ENCODE measurements around the gene MUC22. TPM values are rescaled to one million over a fixed set of nuclear protein-coding genes. Genes with fewer than 3 reads are reported as not detected.
A peak's percentile ranks its signal among the peaks of the same experiment; 100 is the strongest.
"Not testable (repeated sequence)": the region's sequence is repeated elsewhere in the genome, so short reads cannot be mapped to it uniquely, and the experiment has no call there.

The MUC22 gene
- total RNA-seq, 1 donor from 2014 or later = 0.22 TPM

DNA sequence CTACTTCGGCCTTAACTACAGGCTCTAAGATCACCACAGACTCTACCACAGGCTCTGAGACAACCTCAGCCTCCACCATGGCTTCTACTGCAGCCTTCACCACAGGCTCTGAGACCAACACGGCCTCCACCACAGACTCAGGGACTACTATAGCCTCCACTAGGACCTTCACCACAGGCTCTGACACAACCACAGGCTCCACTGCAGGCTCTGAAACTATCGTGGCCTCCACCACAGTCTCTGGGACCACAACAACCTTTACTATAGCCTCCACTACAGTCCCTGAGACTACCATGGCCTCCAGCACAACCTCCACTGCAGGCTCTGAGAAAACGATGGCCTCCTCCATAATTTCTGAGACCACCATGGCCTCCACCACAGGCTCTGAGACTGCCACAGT is 15.3 kb downstream of the MUC22 start:
- intact Hi-C loops (cut with micrococcal nuclease) = no loop called here

DNA sequence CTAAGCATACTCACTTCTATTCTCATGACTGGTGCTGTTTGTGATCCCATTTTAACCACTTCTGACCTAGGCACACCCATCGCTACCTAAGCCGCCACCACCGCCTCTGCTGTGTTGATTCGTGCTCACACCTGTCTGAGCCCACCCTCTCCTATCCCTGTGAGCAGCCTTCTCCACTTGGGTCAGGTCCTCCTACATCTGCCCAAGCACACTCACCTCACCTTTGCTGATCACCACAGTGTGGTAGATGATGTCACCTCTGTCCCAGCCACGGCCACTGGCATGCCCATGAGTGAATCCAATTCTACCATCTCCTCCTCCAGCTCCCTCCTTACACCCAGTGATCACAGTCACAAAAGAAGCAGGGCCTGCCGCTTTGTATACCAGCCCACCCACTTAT is 20.8 kb downstream of the MUC22 start:
- ATAC-seq (no peak), DNase-seq (no peak)
- intact Hi-C loops (cut with micrococcal nuclease) = no loop called here

More for the DNA sequence above, 15.3 kb downstream of the MUC22 start:
- ATAC-seq (no peak), DNase-seq (no peak)

DNA sequence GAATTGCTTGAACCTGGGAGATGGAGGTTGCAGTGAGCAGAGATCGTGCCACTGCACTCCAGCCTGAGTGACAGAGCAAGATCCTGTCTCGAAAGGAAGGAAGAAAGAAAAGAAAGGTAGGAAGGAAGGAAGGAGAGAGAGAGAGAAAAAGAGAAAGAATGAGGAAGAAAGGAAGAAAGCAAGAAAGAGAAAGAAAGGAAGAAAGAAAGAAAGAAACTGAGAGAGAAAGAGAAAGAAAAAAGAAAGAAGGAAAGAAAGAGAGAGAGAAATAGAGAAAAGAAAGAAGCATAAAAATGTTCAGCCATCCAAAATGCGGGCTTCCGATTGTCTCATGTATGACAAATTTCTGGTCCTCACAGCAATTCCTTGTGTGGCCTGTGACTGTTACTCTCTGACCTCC is 22.8 kb downstream of the MUC22 start:
- ATAC-seq = no peak
- intact Hi-C loops (cut with micrococcal nuclease) = no loop called here
- DNase-seq = no peak

DNA sequence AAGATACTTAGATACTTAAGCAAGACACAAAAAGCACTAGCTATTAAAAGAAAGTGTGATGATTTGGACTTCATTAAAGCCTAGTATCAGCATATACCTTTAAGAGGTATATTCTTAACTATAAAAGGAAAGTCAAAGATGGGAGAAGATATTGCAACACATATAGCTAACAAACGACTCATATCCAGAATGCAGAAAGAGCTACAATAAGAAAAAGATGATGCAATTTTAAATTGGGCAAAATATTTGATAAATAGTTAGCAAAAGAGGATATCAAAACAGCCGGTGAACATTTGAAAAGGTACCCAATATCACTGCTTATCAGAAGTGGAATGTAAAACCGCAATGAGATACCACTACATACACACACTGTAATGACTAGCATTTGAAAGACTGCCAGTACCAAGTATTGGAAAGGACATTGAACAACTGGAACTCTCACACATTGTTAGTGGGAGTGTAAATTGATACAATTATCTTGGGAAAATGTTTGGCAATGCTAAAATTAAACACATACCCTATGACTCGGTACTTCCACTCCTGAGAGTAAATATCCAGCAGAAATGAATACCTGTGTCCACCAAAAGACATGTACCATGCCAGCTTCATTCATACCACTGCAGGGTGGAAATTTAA is 25.7 kb downstream of the MUC22 start:
- DNase-seq = no peak
- intact Hi-C loops (cut with micrococcal nuclease) = no loop called here
- ATAC-seq = no peak

DNA sequence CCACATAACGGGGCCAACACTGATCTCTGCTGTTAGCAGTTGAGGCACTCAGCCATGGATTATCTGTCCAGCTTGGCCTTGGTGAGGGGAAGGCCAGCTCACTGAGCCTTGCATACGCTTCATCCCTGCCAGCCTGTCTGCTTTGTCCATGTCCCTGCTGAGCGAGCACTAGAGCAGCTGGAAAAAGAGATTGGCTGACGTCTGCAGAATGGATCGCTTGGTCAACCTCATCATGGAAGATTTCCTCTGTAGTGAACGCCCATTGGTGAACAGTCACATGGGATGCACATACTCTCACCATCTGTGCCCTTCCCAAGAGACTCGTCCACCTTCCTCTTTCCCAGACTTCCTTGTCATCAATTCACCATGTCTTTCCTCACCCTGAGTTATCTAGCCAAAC is 26.9 kb downstream of the MUC22 start:
- intact Hi-C loops (cut with micrococcal nuclease) = no loop called here
- DNase-seq (no peak), ATAC-seq (peak; percentile 25)

DNA sequence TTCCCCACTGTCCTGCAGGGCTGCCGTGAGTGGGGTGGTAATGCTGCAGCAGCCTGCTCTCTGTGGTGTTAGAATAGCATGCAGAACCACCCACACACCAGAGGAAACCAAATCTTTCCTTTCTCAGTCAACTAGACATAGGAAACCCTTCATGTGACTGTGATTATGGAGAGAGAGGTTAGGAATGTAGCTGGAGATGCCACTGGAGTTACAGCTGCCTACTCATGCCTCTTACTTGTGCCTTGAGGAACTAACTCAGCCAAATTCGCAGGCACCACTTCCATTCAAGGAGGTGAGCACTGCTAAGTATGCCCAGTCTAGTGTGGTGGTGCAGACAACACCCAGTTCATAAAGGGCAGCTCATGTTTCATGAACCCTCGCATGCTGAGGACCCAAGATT is 27.4 kb downstream of the MUC22 start:
- DNase-seq = no peak
- no peak for ATAC-seq
- intact Hi-C loops (cut with micrococcal nuclease) = no loop called here

DNA sequence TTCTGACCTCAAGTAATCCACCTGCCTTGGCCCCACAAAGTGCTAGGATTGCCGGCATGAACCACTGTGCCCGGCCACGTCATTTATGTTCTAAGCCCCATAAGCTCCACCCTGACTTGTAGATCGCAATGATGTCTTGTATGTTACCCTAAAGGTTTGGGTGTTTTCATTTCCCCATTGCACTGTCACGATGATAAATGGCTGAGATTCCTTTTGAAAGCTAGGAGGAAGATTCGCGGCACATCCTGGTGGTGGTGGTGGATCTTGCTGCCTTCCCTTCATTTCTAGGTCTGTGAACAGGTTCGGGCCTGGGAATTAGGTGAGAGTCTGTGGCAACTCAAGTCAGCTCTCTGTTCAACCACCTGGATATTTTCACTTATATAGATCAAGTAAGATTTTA is 28.3 kb downstream of the MUC22 start:
- intact Hi-C loops (cut with micrococcal nuclease) = no loop called here
- ATAC-seq (no peak), DNase-seq (no peak)

DNA sequence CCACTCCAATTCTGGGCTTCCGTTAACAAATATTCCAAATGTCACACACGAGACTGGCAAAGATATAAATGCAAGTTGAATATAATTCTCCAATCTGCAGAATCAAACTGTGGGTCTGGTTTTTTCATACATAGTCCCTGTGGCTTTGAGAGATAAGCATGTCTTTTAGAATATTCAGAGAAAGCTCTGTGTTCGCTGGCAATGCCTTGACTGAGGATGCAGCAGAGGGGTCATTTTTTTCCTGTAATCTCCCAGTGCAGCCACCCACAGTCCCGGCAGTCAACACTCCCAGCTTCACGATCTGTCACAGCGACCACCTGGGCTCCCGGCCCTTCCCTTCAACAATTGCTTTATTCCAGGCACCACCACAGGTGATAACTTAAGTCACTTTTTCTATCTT is 30.5 kb downstream of the MUC22 start:
- no peak for ATAC-seq
- DNase-seq = no peak
- intact Hi-C loops (cut with micrococcal nuclease) = no loop called here

DNA sequence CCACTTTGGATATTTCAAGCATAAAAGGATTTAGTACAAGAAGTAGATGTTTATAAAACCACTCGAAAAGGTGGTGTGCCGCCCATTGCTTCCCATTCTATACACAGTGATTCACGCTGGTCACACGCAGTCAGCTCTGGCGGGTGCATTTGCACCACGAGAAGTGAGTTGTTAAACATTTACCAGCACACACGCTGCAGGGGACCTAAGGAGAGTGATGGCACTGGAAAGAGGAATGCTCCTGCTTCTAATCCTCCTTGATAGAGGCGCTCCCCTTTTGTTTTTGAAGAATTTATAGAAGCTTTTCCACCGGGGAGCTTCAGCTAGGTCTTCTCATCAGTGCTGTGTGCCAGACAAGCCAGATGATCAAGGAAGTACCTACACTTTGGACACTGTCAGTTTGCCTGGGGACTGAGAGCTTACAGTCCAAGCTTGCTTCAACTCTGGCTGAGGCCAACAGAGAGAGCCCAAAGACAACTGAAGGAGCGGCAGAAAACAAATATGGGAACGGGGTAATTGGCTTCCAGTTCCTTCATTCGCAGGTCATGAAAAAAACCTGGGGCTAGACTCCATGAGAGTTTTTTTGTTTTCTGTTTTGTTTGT is 31.2 kb downstream of the MUC22 start:
- intact Hi-C loops (cut with micrococcal nuclease) = no loop called here
- DNase-seq (no peak), ATAC-seq (no peak)

DNA sequence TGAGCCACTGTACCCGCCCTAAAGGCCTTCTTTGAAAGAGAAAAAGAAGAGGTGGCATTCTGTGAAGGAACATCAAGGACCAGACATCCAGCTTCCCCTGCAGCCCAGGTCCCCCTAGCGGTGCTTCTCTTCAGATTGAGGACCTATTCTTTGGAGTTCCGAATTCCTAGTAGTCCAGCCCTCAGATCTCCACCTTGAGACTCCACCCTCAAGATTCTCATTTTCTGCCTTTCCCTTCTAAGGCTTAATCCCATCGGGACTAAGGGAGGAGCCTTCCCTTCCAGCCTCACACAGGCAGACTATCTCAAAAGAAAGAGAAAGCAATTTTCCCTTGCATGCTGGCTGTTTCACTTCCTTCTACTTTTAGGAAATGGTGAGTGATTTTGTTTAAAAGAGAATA is 32.5 kb downstream of the MUC22 start:
- peak; percentile 48 for DNase-seq
- ATAC-seq = peak; percentile 73
- intact Hi-C loops (cut with micrococcal nuclease) = no loop called here

DNA sequence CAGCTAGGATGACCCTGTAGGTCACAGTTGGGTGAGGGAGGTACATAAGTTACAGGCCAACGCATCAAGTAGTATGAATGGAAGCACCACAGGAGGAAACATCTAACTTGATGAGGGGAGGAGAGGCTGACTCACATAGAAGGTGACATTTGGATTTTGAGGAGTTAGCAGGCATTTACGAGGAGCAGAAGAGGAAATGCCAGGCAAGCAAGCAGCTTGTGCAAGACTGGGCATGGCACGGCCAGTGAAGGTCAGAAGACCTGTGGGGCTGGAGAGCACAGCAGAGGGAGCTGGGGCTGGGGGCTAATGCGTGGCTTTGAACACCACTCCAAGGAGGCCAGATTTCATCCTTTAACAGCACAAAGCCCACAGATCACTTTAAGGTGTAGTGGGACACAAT is 37.8 kb downstream of the MUC22 start:
- ATAC-seq = no peak
- intact Hi-C loops (cut with micrococcal nuclease) = no loop called here
- no peak for DNase-seq

DNA sequence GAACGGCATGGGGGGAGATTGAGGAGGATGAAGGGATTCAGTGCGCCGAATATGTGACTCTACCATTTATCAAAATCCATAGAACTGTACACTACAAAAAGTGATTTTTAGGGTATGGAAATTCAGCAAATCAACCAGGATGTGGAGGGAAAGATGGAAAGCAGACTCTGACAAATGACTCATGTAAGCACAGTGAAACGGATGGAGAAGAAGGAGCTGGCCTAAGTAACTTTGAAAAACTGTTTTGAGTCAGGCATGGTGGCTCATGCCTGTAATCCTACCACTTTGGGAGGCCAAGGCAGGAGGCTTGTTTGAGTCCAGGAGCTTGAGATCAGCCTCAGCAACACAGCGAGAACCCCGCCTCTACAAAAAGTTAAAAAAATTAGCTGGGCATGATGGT is 39.2 kb downstream of the MUC22 start:
- no peak for DNase-seq
- no peak for ATAC-seq
- intact Hi-C loops (cut with micrococcal nuclease) = no loop called here

DNA sequence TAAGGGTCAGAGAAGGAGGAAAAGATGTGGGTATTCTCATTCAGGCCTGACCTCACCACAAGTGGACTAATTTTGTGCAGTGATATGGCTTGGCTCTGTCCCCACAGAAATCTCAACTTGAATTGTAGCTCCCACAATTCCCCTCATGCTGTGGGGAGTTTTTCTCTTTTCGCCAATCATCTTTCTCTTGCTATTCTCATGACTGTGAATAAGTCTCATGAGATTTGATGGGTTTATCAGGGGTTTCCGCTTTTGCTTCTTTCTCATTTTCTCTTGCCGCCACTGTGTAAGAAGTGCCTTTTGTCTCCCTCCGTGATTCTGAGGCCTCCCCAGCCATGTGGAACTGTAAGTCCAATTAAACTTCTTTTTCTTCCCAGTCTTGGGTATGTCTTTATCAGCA is 42.9 kb downstream of the MUC22 start:
- ATAC-seq, DNase-seq: not testable (repeated sequence)

DNA sequence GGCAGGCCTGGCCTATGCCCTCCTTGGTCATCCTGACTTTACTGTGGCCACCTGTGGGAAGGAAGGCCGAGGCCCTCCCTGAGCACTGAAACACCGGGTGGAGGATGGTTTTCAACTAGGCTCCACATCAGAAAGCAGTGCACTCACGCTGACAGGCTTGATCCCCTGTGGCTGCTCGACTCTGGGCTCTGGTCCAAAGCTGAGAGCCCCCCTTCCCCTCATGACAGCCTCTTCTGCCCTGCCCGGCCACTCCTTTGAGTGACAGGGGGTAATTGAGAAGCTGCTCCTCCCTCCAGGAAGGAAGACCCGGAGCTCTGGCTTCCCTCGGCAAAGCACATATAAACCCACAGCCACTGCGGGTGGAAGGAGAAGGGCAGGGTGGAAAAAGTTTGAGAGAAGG is 43.6 kb downstream of the MUC22 start:
- ATAC-seq (peak; percentile 78), DNase-seq (peak; percentile 44)
- intact Hi-C loops (cut with micrococcal nuclease) = no loop called here

More for the DNA sequence above, 42.9 kb downstream of the MUC22 start:
- intact Hi-C loops (cut with micrococcal nuclease) = not testable (repeated sequence)

DNA sequence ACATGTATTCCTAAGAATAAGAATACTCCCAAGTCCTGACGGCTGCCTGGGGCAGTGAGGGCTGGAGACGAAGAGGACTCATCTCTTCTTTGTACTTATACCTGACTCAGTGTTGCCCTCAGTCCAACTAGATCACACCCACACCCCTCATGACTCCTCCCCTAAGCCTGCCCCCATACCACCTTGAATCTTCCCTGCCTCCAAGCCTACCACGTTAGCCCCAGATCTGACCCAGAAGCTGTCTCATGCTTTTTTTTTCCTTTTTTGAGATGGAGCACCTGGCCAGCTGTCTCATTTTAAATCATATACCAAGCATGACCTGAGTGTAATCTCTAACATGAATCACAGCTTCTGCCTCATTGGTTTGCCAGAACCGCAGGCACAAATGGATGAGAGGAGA is 45.2 kb downstream of the MUC22 start:
- no peak for ATAC-seq
- no peak for DNase-seq
- intact Hi-C loops (cut with micrococcal nuclease) = no loop called here

DNA sequence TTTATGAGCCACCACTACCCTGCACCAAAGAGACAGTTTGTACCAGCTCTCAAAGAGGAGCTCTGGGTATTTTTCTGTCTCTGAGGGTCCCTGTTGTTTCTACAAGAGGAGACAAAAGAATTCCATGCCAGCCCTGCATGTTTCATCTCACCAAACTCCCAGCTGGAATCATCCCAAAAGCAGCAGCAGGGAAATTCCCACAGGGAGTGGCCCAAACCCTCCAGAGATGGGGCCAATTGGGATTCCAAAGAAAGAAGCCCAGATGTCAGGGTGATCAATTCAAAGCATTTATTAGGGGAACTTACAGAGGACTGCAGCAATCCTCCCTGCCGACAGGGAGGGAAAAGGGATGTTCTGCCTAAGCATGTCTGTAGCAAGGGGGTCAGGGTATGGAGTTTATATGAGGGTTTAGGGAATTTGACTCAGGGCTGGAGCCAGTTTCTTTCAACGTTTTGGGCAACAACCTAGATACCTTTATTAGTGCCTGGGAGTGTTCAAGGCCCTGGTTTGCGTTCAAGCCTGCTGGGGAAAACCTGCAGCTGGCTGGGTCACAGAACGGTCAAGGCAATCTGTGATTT is 47.2 kb downstream of the MUC22 start:
- intact Hi-C loops (cut with micrococcal nuclease) = no loop called here
- DNase-seq (no peak), ATAC-seq (no peak)

DNA sequence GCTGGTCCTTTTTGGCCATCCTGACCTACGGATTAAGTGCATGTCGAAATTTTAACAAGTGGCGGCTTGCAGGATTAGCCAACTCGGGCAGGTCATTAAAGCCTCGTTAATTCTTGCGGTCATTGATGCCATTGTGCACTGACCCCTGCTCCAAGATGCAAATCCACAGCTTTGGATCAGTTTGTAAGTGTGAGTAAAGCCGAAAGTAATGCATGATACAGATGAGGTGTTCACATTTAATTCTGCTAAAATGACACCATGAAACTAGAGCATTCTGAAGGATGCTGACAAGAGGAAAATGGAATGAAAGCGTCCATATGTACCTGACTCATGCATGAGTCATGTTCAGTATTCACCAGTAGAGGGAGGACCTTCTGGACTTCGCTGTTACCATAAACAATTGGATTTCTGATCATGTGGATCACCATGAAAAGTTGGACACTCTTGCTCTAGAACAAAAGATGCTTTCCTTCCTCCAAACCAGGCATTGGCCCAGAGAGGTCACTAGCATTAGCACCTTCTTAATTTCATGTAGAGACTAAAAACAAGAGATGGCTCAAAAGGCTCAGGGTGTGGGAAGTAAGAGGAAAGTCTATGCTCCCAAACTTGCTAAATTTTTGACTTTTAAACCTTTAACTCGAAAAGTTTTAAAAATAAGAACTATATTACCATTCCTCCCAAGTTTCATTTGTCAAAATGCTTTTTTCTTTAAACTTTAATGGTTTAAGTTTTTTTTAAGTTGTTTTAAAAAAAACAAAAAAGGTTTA is 48.0 kb downstream of the MUC22 start:
- ATAC-seq (no peak), DNase-seq (no peak)
- intact Hi-C loops (cut with micrococcal nuclease) = no loop called here

DNA sequence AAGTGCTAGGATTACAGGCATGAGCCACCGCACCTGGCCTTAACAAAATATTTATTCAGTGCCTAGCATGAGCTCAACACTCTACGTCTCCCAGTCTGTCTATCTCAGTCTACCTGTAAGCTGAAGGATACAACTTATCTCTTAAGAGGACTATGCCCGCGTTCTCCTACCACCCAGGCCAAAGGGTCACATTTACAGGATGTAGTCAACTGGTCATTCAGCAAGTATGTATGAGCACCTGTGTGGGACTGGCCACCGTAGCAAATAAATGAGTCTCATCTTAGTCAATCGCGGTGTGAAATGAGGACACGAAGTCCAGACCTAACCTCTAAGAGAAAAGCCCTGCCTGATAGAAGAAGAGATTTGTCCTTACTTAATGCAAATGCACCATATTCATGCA is 49.9 kb downstream of the MUC22 start:
- ATAC-seq (no peak), DNase-seq (no peak)
- intact Hi-C loops (cut with micrococcal nuclease) = no loop called here

DNA sequence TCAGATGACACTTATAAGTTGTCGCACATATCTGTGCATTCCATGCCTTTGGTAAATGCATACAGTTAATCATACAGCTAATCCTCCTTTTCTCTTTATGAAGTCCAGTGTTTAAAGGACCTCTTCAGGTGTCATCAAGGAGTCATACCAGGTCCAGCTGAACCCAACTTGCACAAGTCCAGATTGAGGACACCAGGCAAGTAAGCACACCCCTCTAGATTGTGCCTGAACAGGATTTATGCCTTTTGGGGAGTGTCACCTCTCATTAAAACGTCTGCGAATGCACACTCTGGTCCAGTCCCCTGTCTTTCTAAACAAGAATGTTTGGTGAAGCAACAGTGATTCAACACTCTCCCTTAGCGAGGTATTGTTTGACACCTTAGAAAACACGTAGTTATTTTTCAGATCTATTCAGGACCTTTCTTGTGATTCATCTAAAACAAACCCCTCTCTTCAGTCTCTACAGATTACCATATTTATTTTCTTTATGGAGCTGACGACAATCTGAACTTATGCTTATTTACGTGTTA is 53.7 kb downstream of the MUC22 start:
- intact Hi-C loops (cut with micrococcal nuclease) = no loop called here
- DNase-seq (no peak), ATAC-seq (no peak)

DNA sequence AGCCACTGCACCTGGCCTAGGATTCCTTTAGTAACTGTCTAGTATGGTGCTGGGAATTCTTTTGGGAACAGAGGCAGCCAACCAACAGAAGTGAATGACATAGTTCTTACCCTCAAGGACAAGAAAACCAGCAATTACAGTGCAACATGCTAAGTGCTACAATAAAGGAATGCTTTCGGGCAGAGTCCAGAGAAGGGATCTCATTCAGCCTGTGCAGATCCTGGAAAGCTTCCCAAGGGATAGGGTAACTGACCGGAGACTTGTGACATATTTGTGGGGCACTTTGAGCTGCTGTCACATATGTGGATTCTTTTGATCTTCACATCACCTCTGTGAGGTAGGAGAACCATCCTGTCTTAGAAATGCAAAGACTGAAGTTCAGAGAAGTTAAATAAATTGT is 55.3 kb downstream of the MUC22 start:
- intact Hi-C loops (cut with micrococcal nuclease) = no loop called here
- no peak for ATAC-seq
- no peak for DNase-seq
